Measurements from ENCODE around the gene PSKH1. TPM values are rescaled to one million over a fixed set of nuclear protein-coding genes. Genes with fewer than 3 reads are reported as not detected.

Gene PSKH1
- total RNA-seq, 5 donors from 2014 or later (not counting 1 experiment from before 2014, with no cell fraction given) = 14.8 to 31.4 (median 28.1) TPM

- Histone ChIP-seq H3K36me3 (ENCODE audit: control insufficient read depth in 2 of 2, extremely low read depth in 1 of 2, insufficient read depth in 1 of 2, low read length in 1 of 2) (peaks cover 47 to 91% of the 10 kb centered on the region in 2 donors), H3K27me3 (replicated peaks in 1 of 2; ENCODE audit: control insufficient read depth in 2 of 2, extremely low read depth in 1 of 2, insufficient read depth in 2 of 2, low read length in 1 of 2) (no peaks in the 10 kb centered on the region), H3K4me1 (ENCODE audit: control insufficient read depth in 1 of 2, extremely low read depth in 1 of 2, insufficient read depth in 2 of 2, low read length in 2 of 2) (peaks cover 0 to under 1% of the 10 kb centered on the region in 2 experiments), H3K27ac (ENCODE audit: low read length) (no peak overlapping the region), H3K4me3 (ENCODE audit: control insufficient read depth in 1 of 2, extremely low read depth in 1 of 2, low read length in 1 of 2) (no peak overlapping the region), H3K9me3 (no peaks in the 10 kb centered on the region)
- peak overlapping the region in 1 of 2 donors; percentile 64 for H3K27ac Mint-ChIP-seq
- POLR2A ChIA-PET = no interaction called here
- CTCF ChIA-PET = interaction anchor here in 1 of 2 donors (0.6 to 1.1 kb wide), 2 partner anchors 159 to 473 kb away, joined by 3 read pairs; no protein-coding TSS in a partner anchor
- ATAC-seq (replicated peaks in 1 of 4) (no peak), DNase-seq (no peak)
- no peak overlapping the region for H3K4me3 Mint-ChIP-seq
- peaks cover 0 to 7% (median 0%) of the 10 kb centered on the region in 3 donors for H3K4me1 Mint-ChIP-seq
- WGBS (ENCODE audit: insufficient coverage) = 96% methylated on average over 16 of the region's 21 CpGs
- H3K9me3 Mint-ChIP-seq = no peaks in the 10 kb centered on the region
- no peaks in the 10 kb centered on the region for H3K27me3 Mint-ChIP-seq
- H3K36me3 Mint-ChIP-seq = peaks cover 57% of the 10 kb centered on the region
Observed at GRCh38 chr16:67881621-67882161, 11.4 kb upstream of the PSKH1 start.

- Mint-ChIP-seq H3K27me3 (no peaks in the 10 kb centered on the region), H3K4me1 (peaks cover 0 to 7% (median 0%) of the 10 kb centered on the region in 3 donors), H3K36me3 (peaks cover 49% of the 10 kb centered on the region), H3K27ac (no peak overlapping the region), H3K4me3 (no peak overlapping the region), H3K9me3 (no peaks in the 10 kb centered on the region)
- peaks cover 40 to 82% of the 10 kb centered on the region in 2 donors for H3K36me3 ChIP-seq (ENCODE audit: control insufficient read depth in 2 of 2, extremely low read depth in 1 of 2, insufficient read depth in 1 of 2, low read length in 1 of 2)
- H3K27me3 ChIP-seq (replicated peaks in 1 of 2; ENCODE audit: control insufficient read depth in 2 of 2, extremely low read depth in 1 of 2, insufficient read depth in 2 of 2, low read length in 1 of 2) = no peaks in the 10 kb centered on the region
- 91% methylated on average over 13 of the region's 18 CpGs for WGBS (ENCODE audit: insufficient coverage)
- ATAC-seq (replicated peaks in 1 of 4) (no peak), DNase-seq (no peak)
- ChIA-PET CTCF (interaction anchor here (0.8 to 1.8 kb wide), 5 partner anchors 9 to 1014 kb away, joined by 3 to 8 read pairs (median 3); partner anchors contain the start of gene EDC4 (in 1 of the 2)), POLR2A (no interaction called here)
- no peak overlapping the region for H3K4me3 ChIP-seq (ENCODE audit: control insufficient read depth in 1 of 2, extremely low read depth in 1 of 2, low read length in 1 of 2)
- H3K9me3 ChIP-seq = no peaks in the 10 kb centered on the region
- no peak overlapping the region for H3K27ac ChIP-seq (ENCODE audit: low read length)
- no peaks in the 10 kb centered on the region for H3K4me1 ChIP-seq (ENCODE audit: control insufficient read depth in 1 of 2, extremely low read depth in 1 of 2, insufficient read depth in 2 of 2, low read length in 2 of 2)
Observed at GRCh38 chr16:67882374-67883145, 10.5 kb upstream of the PSKH1 start.

GRCh38 chr16:67883146-67883871 lies 9.7 kb upstream of the PSKH1 start:
- Mint-ChIP-seq H3K27ac (no peak overlapping the region), H3K4me1 (peaks cover 0 to 7% (median 0%) of the 10 kb centered on the region in 3 donors), H3K4me3 (no peak overlapping the region), H3K27me3 (no peaks in the 10 kb centered on the region), H3K9me3 (no peaks in the 10 kb centered on the region), H3K36me3 (peaks cover 43% of the 10 kb centered on the region)
- ATAC-seq (replicated peaks in 1 of 4) = peak in 3 of 4 experiments; percentile 20 to 23 (median 22)
- H3K4me1 ChIP-seq (ENCODE audit: control insufficient read depth in 1 of 2, extremely low read depth in 1 of 2, insufficient read depth in 2 of 2, low read length in 2 of 2) = no peaks in the 10 kb centered on the region
- H3K9me3 ChIP-seq = no peaks in the 10 kb centered on the region
- H3K27me3 ChIP-seq (replicated peaks in 1 of 2; ENCODE audit: control insufficient read depth in 2 of 2, extremely low read depth in 1 of 2, insufficient read depth in 2 of 2, low read length in 1 of 2) = no peaks in the 10 kb centered on the region
- no peak overlapping the region for H3K27ac ChIP-seq (ENCODE audit: low read length)
- peaks cover 35 to 75% of the 10 kb centered on the region in 2 donors for H3K36me3 ChIP-seq (ENCODE audit: control insufficient read depth in 2 of 2, extremely low read depth in 1 of 2, insufficient read depth in 1 of 2, low read length in 1 of 2)
- DNase-seq = no peak
- H3K4me3 ChIP-seq (ENCODE audit: control insufficient read depth in 1 of 2, extremely low read depth in 1 of 2, low read length in 1 of 2) = no peak overlapping the region
- WGBS (ENCODE audit: insufficient coverage) = 100% methylated on average over 3 of the region's 6 CpGs
- ChIA-PET POLR2A (no interaction called here), CTCF (interaction anchor here (0.6 to 1.8 kb wide), 9 partner anchors 10 to 1013 kb away, joined by 3 to 8 read pairs (median 3); partner anchors contain the start of genes CTRL (in 1 of the 2) and EDC4 (in 1 of the 2))

GRCh38 chr16:67883872-67884261 lies 9.2 kb upstream of the PSKH1 start:
- ATAC-seq (replicated peaks in 1 of 4) = peak; percentile 80 to 89 (median 82)
- Histone ChIP-seq H3K27me3 (replicated peaks in 1 of 2; ENCODE audit: control insufficient read depth in 2 of 2, extremely low read depth in 1 of 2, insufficient read depth in 2 of 2, low read length in 1 of 2) (no peaks in the 10 kb centered on the region), H3K9me3 (no peaks in the 10 kb centered on the region), H3K4me1 (ENCODE audit: control insufficient read depth in 1 of 2, extremely low read depth in 1 of 2, insufficient read depth in 2 of 2, low read length in 2 of 2) (no peaks in the 10 kb centered on the region), H3K4me3 (ENCODE audit: control insufficient read depth in 1 of 2, extremely low read depth in 1 of 2, low read length in 1 of 2) (no peak overlapping the region), H3K27ac (ENCODE audit: low read length) (no peak overlapping the region), H3K36me3 (ENCODE audit: control insufficient read depth in 2 of 2, extremely low read depth in 1 of 2, insufficient read depth in 1 of 2, low read length in 1 of 2) (peaks cover 29 to 69% of the 10 kb centered on the region in 2 donors)
- DNase-seq = peak; percentile 20 to 82 (median 64)
- no peak overlapping the region for H3K27ac Mint-ChIP-seq
- H3K4me1 Mint-ChIP-seq = peaks cover 0 to 7% (median 0%) of the 10 kb centered on the region in 3 donors
- no peaks in the 10 kb centered on the region for H3K9me3 Mint-ChIP-seq
- POLR2A ChIA-PET = no interaction called here
- WGBS (ENCODE audit: insufficient coverage) = 64% methylated on average over 11 of the region's 11 CpGs
- H3K27me3 Mint-ChIP-seq = no peaks in the 10 kb centered on the region
- no peak overlapping the region for H3K4me3 Mint-ChIP-seq
- CTCF ChIA-PET = interaction anchor here (0.6 to 1.8 kb wide), 7 partner anchors 10 to 346 kb away, joined by 3 to 8 read pairs (median 3); partner anchors contain the start of genes CTRL (in 1 of the 2) and EDC4 (in 1 of the 2)
- H3K36me3 Mint-ChIP-seq = peaks cover 39% of the 10 kb centered on the region

- DNase-seq = no peak
Observed at GRCh38 chr16:67884684-67885083, 8.4 kb upstream of the PSKH1 start, which contains the start of gene NRN1L. TSS of gene NRN1L (plus strand) at chr16:67884885. CDS start at chr16:67884904, 19 bp downstream.

GRCh38 chr16:67885545-67885944 lies 7.5 kb upstream of the PSKH1 start:
- CTCF ChIA-PET = interaction anchor here in 1 of 2 donors (0.6 to 1.3 kb wide), 3 partner anchors 10 to 35 kb away, joined by 3 to 6 read pairs (median 4); no protein-coding TSS in a partner anchor
- H3K4me1 ChIP-seq (ENCODE audit: control insufficient read depth in 1 of 2, extremely low read depth in 1 of 2, insufficient read depth in 2 of 2, low read length in 2 of 2) = no peaks in the 10 kb centered on the region
- Mint-ChIP-seq H3K4me3 (no peak overlapping the region), H3K36me3 (peaks cover 26% of the 10 kb centered on the region), H3K9me3 (no peaks in the 10 kb centered on the region), H3K27me3 (no peaks in the 10 kb centered on the region), H3K4me1 (peaks cover 0 to 7% (median 0%) of the 10 kb centered on the region in 3 donors), H3K27ac (no peak overlapping the region)
- H3K4me3 ChIP-seq (ENCODE audit: control insufficient read depth in 1 of 2, extremely low read depth in 1 of 2, low read length in 1 of 2) = no peak overlapping the region
- H3K27me3 ChIP-seq (replicated peaks in 1 of 2; ENCODE audit: control insufficient read depth in 2 of 2, extremely low read depth in 1 of 2, insufficient read depth in 2 of 2, low read length in 1 of 2) = no peaks in the 10 kb centered on the region
- POLR2A ChIA-PET = no interaction called here
- H3K27ac ChIP-seq (ENCODE audit: low read length) = no peak overlapping the region
- DNase-seq = no peak
- peaks cover 18 to 52% of the 10 kb centered on the region in 2 donors for H3K36me3 ChIP-seq (ENCODE audit: control insufficient read depth in 2 of 2, extremely low read depth in 1 of 2, insufficient read depth in 1 of 2, low read length in 1 of 2)
- H3K9me3 ChIP-seq = no peaks in the 10 kb centered on the region
- ATAC-seq (replicated peaks in 1 of 4) = no peak
- 94% methylated on average over 10 of the region's 12 CpGs for WGBS (ENCODE audit: insufficient coverage)

More at GRCh38 chr16:67884684-67885083, 8.4 kb upstream of the PSKH1 start, which contains the start of gene NRN1L:
- H3K27ac Mint-ChIP-seq = no peak within 1 kb of the TSS
- peaks cover 0 to 7% (median 0%) of the 10 kb centered on the region in 3 donors for H3K4me1 Mint-ChIP-seq
- Histone ChIP-seq H3K4me3 (ENCODE audit: control insufficient read depth in 1 of 2, extremely low read depth in 1 of 2, low read length in 1 of 2) (no peak within 1 kb of the TSS), H3K4me1 (ENCODE audit: control insufficient read depth in 1 of 2, extremely low read depth in 1 of 2, insufficient read depth in 2 of 2, low read length in 2 of 2) (no peaks in the 10 kb centered on the region), H3K27ac (ENCODE audit: low read length) (no peak within 1 kb of the TSS), H3K9me3 (no peaks in the 10 kb centered on the region), H3K27me3 (replicated peaks in 1 of 2; ENCODE audit: control insufficient read depth in 2 of 2, extremely low read depth in 1 of 2, insufficient read depth in 2 of 2, low read length in 1 of 2) (no peaks in the 10 kb centered on the region), H3K36me3 (ENCODE audit: control insufficient read depth in 2 of 2, extremely low read depth in 1 of 2, insufficient read depth in 1 of 2, low read length in 1 of 2) (peaks cover 21 to 61% of the 10 kb centered on the region in 2 donors)
- 96% methylated on average over 15 of the region's 22 CpGs for WGBS (ENCODE audit: insufficient coverage)
- no peaks in the 10 kb centered on the region for H3K9me3 Mint-ChIP-seq
- ATAC-seq (replicated peaks in 1 of 4) = no peak
- no peaks in the 10 kb centered on the region for H3K27me3 Mint-ChIP-seq
- ChIA-PET CTCF (interaction anchor here in 1 of 2 donors (1.8 kb wide), 1 partner anchor 156 kb away, joined by 8 read pairs; no protein-coding TSS in a partner anchor), POLR2A (no interaction called here)
- H3K36me3 Mint-ChIP-seq = peaks cover 31% of the 10 kb centered on the region
- H3K4me3 Mint-ChIP-seq = no peak within 1 kb of the TSS

All from T-cell (primary cell).